BE2C (cell line): ENCODE measurements around the gene AP3S1.

ENCODE experiments used
- DNase-seq: peaks from one replicate; pipeline ENCODE4 v3.0.0-alpha.2; 2020
- H3K27me3 ChIP-seq: fragments of 250-450 bp; sonication (Bioruptor Pico); 2 replicates; pipeline ENCODE4 v1.5.1; 2020; ENCODE audit warnings: mild to moderate bottlenecking
- H3K36me3 ChIP-seq: fragments of 250-450 bp; sonication (Bioruptor Pico); 2 replicates; pipeline ENCODE4 v1.5.1; 2020; ENCODE audit warnings: mild to moderate bottlenecking
- H3K4me1 ChIP-seq: fragments of 250-450 bp; sonication (Bioruptor Pico); 2 replicates; pipeline ENCODE4 v1.5.1; 2020
- H3K4me3 ChIP-seq: 2 replicates; pipeline ENCODE4 v1.5.1; 2011; ENCODE audit warnings: low read depth, low read length
- H3K9me3 ChIP-seq: fragments of 250-450 bp; sonication (Bioruptor Pico); 2 replicates; pipeline ENCODE4 v1.5.1; 2020
- TF ChIP-seq, protein P1 (sequence below): IDR thresholded peaks from 2 replicates; pipeline ENCODE4 v1.5.1; 2012; ENCODE audit warnings: mild to moderate bottlenecking, low read depth, low read length

AP3S1 gene

DNA sequence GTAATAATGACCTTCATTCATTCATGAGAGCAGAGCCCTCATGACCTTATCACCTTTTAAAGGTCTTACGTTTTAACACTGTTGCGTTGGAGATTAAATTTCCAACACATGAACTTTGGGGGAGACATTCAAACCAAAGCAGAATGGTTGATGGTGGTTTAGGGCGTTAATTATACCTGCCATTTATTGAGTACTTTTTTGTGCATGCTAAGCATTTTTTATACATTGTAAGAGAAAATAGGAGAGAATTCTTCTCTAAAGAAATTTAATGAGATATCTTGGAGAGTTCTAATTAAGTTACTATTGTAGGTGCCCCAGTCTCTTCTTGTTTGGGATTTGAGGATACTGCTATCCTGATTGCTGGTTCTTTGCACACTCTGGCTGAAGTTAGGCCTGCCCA is 12.4 kb downstream of the AP3S1 start:
- no peaks in the 10 kb centered on the region for H3K9me3 ChIP-seq
- no peaks in the 10 kb centered on the region for H3K4me1 ChIP-seq
- TF ChIP-seq, protein P1, sequence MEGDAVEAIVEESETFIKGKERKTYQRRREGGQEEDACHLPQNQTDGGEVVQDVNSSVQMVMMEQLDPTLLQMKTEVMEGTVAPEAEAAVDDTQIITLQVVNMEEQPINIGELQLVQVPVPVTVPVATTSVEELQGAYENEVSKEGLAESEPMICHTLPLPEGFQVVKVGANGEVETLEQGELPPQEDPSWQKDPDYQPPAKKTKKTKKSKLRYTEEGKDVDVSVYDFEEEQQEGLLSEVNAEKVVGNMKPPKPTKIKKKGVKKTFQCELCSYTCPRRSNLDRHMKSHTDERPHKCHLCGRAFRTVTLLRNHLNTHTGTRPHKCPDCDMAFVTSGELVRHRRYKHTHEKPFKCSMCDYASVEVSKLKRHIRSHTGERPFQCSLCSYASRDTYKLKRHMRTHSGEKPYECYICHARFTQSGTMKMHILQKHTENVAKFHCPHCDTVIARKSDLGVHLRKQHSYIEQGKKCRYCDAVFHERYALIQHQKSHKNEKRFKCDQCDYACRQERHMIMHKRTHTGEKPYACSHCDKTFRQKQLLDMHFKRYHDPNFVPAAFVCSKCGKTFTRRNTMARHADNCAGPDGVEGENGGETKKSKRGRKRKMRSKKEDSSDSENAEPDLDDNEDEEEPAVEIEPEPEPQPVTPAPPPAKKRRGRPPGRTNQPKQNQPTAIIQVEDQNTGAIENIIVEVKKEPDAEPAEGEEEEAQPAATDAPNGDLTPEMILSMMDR, result no peak
- no peak overlapping the region for H3K4me3 ChIP-seq
- DNase-seq, result no peak
- H3K36me3 ChIP-seq, result no peaks in the 10 kb centered on the region
- H3K27me3 ChIP-seq, result no peaks in the 10 kb centered on the region

DNA sequence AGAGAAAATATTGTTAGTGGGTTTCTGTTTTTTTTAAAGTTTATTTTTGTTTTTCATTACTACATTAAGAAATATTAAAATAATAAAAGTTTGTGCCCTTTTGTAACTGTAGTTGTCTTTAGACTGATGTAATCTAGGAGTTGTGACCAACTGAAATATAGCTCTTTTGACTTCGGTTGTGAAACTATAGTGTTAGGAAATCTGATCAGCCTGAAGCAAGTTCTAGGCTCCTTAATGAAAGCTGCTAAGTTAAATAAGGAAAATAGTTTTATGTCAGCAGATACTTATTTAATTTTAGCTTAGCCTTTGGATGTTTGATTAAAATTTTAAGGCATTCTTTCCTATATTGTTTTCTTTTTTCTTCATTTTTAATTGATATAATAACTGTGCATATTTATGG is 14.2 kb downstream of the AP3S1 start:
- DNase-seq, result no peak
- TF ChIP-seq, protein P1, result no peak
- Histone ChIP-seq H3K4me3 (no peak overlapping the region), H3K4me1 (no peaks in the 10 kb centered on the region), H3K9me3 (no peaks in the 10 kb centered on the region), H3K36me3 (no peaks in the 10 kb centered on the region), H3K27me3 (no peaks in the 10 kb centered on the region)

DNA sequence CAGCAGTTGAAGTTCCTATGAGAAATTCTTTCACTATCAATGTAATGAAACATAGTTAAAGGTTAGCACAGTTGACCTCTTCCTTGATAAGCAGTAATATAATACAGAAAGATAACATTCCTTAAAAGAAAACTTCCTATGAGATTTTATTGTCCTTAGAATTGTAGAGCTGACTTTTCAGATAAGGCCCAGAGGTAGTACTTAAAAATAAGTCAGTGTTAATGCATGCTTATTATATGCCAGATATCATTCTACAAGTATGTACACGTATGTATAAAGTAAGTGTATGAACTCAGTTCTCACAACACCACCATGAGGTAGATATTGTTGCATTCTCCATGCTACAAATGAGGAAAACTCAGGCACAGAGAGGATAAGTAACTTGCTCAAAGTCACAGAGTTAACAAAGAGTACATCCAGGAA is 15.3 kb downstream of the AP3S1 start:
- Histone ChIP-seq H3K36me3 (no peaks in the 10 kb centered on the region), H3K27me3 (no peaks in the 10 kb centered on the region), H3K4me1 (no peaks in the 10 kb centered on the region), H3K9me3 (no peaks in the 10 kb centered on the region), H3K4me3 (no peak overlapping the region)
- no peak for DNase-seq
- TF ChIP-seq, protein P1, result no peak

DNA sequence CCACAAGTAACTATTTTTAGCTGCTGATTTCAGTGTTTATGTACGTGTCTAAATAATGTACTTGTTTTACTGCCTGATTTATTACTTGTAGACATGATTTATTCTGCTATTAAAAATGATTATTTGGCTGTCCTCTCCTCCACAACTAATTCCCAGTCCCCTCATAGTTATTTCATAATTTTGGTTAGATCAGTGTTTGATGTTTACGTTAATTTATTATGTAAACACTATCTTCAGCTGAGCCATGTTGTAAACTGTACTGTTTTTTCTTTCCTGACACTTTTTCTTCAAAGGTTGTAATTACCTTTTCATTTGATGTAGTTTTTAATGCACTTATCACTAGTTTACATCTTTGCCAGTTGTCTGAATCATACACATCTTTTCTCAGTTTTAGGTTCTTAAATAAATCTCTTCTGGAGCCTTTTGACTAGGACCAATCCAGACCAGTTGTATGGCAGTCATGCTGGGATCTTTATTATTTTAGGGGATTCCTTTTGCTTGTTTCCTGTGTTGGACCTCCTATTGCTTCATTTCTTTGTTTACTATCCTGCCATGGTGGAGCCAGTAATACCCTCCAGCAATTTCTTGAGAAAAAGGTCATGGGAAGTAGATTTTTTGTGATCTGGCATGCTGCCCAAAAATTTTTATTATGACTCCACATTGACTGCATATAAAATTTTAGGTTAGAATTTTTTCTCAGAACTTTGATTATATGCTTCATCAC is 16.1 kb downstream of the AP3S1 start:
- Histone ChIP-seq H3K4me1 (no peaks in the 10 kb centered on the region), H3K4me3 (no peak overlapping the region), H3K36me3 (no peaks in the 10 kb centered on the region), H3K27me3 (no peaks in the 10 kb centered on the region), H3K9me3 (no peaks in the 10 kb centered on the region)
- TF ChIP-seq, protein P1, result no peak
- no peak for DNase-seq

DNA sequence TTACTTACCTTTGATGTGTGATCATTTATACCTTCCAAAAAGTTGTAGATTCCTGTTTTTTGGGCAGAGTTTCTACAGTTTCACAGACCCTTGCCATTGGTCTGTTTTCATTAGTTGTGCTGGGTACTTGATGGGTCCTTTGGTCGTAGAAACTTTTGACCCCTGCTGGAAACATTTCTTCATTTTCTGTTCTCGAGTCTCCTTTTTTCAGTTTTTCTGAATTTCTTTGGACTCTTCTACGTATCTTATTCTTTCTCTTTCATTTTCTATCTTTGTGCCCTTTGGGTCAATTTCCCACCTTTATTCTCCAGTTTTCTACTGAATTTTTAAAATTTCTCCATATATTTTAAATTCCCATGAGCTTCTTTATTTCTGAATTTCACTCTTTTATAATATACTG is 16.7 kb downstream of the AP3S1 start:
- Histone ChIP-seq H3K4me3 (no peak overlapping the region), H3K27me3 (no peaks in the 10 kb centered on the region), H3K9me3 (no peaks in the 10 kb centered on the region), H3K36me3 (no peaks in the 10 kb centered on the region), H3K4me1 (no peaks in the 10 kb centered on the region)
- DNase-seq, result no peak
- TF ChIP-seq, protein P1, result no peak

DNA sequence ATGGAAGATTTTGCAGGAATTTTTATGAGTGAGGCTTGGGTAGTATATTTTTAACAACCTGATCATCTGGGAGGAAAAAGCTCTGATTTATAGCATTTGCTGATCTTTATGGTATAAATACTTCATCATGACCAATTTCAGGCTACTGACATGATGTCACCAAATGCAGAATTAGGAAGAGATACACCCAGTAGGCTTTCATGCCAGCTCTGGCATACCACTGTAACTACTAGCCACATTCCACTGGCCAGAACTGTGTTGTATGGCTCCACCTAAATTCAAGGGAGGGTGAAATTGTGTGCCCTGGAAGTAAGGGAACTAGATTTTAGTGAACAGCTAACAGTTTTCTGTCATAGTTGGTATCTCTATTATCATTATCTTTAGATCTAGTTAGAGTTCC is 17.6 kb downstream of the AP3S1 start:
- TF ChIP-seq, protein P1, result no peak
- no peak for DNase-seq
- Histone ChIP-seq H3K36me3 (no peaks in the 10 kb centered on the region), H3K4me3 (no peak overlapping the region), H3K9me3 (no peaks in the 10 kb centered on the region), H3K27me3 (no peaks in the 10 kb centered on the region), H3K4me1 (no peaks in the 10 kb centered on the region)
